ENCODE results near the gene SCOC. TPM values are rescaled to one million over a fixed set of nuclear protein-coding genes. Genes with fewer than 3 reads are reported as not detected.

Gene SCOC
- total and polyA plus RNA-seq, 10 of the 15 experiments (the other 5 are each of a cell fraction or from before 2014, with no cell fraction given): 28.2 to 154 (median 54.0) TPM

DNA sequence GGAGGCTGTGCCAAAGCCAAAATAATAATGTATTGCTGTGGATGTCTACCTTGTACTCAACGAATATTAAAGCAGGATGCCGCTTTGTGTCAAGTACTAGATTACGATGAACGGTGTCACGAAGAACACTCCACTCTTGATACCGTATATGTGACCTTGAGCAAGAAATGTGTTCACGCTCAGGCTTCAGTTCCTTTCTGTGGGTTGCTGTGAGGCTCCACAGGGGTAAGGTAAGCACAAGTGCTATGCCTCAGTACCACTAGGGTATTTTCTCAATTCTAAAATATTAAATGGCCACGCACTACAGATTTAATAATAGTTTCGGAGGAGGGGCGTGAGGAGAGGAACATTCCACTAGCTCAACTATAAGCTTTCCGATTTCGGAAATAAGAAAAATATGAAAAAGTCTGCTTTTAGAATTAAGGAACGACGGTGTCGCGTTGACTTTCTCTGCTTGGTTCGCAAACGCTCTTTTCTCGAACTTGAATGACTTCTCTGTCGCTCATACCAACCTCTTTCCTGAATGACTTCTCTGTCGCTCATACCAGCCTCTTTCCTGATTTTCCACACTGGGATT is 607 bp upstream of the SCOC start (continued):
- TF ChIP-seq, protein P1, sequence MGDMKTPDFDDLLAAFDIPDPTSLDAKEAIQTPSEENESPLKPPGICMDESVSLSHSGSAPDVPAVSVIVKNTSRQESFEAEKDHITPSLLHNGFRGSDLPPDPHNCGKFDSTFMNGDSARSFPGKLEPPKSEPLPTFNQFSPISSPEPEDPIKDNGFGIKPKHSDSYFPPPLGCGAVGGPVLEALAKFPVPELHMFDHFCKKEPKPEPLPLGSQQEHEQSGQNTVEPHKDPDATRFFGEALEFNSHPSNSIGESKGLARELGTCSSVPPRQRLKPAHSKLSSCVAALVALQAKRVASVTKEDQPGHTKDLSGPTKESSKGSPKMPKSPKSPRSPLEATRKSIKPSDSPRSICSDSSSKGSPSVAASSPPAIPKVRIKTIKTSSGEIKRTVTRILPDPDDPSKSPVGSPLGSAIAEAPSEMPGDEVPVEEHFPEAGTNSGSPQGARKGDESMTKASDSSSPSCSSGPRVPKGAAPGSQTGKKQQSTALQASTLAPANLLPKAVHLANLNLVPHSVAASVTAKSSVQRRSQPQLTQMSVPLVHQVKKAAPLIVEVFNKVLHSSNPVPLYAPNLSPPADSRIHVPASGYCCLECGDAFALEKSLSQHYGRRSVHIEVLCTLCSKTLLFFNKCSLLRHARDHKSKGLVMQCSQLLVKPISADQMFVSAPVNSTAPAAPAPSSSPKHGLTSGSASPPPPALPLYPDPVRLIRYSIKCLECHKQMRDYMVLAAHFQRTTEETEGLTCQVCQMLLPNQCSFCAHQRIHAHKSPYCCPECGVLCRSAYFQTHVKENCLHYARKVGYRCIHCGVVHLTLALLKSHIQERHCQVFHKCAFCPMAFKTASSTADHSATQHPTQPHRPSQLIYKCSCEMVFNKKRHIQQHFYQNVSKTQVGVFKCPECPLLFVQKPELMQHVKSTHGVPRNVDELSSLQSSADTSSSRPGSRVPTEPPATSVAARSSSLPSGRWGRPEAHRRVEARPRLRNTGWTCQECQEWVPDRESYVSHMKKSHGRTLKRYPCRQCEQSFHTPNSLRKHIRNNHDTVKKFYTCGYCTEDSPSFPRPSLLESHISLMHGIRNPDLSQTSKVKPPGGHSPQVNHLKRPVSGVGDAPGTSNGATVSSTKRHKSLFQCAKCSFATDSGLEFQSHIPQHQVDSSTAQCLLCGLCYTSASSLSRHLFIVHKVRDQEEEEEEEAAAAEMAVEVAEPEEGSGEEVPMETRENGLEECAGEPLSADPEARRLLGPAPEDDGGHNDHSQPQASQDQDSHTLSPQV (IDR thresholded peaks at IDR 0.05): no peak
- TF ChIP-seq SMARCA5 (IDR thresholded peaks at IDR 0.05): 0 out of 2 replicates have a peak, but pooled peaks have one; percentile 44
- TF ChIP-seq, protein P2, sequence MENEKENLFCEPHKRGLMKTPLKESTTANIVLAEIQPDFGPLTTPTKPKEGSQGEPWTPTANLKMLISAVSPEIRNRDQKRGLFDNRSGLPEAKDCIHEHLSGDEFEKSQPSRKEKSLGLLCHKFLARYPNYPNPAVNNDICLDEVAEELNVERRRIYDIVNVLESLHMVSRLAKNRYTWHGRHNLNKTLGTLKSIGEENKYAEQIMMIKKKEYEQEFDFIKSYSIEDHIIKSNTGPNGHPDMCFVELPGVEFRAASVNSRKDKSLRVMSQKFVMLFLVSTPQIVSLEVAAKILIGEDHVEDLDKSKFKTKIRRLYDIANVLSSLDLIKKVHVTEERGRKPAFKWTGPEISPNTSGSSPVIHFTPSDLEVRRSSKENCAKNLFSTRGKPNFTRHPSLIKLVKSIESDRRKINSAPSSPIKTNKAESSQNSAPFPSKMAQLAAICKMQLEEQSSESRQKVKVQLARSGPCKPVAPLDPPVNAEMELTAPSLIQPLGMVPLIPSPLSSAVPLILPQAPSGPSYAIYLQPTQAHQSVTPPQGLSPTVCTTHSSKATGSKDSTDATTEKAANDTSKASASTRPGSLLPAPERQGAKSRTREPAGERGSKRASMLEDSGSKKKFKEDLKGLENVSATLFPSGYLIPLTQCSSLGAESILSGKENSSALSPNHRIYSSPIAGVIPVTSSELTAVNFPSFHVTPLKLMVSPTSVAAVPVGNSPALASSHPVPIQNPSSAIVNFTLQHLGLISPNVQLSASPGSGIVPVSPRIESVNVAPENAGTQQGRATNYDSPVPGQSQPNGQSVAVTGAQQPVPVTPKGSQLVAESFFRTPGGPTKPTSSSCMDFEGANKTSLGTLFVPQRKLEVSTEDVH (IDR thresholded peaks at IDR 0.05; ENCODE audit: low read depth, partially characterized antibody): no peak
- peak in 1 of 2 experiments; percentile 54; a peak in 1 of 4 replicates for TF ChIP-seq IKZF2 (IDR thresholded peaks at IDR 0.05)
- TF ChIP-seq RBBP5 (conservative IDR thresholded peaks at IDR 0.05): no peak
- no peak for TF ChIP-seq ATF7 (IDR thresholded peaks at IDR 0.05; ENCODE audit: low read depth)

Measured in GM12878 (cell line).